CD4-positive, CD25-positive, alpha-beta regulatory T cell (primary cell): ENCODE data around the gene TRPM3. TPM values are rescaled to one million over a fixed set of nuclear protein-coding genes. Genes with fewer than 3 reads are reported as not detected.

Experiments
- ATAC-seq, 2 donors: fragments of 150-1000 bp; cut with Tn5 transposase; one replicate each; pipeline ENCODE4 v1.10.0; 2021; ENCODE audit warnings: low read depth in 2 of 2, moderate number of reproducible peaks in 2 of 2, moderate library complexity in 1 of 2
- DNase-seq, 3 donors: peaks; one replicate each; pipeline versions ENCODE4 v3.0.0 to v3.0.0-alpha.2; 2012 to 2022; ENCODE audit warnings: mixed read lengths in 1 of 3
- H3K27ac ChIP-seq: one replicate; pipeline ENCODE4 v1.7.0; 2013; ENCODE audit warnings: mild to moderate bottlenecking, low read length; ENCODE audit not compliant: insufficient read depth, poor library complexity, severe bottlenecking
- H3K27me3 ChIP-seq: one replicate; pipeline ENCODE4 v1.7.0; 2013; ENCODE audit warnings: low read length; ENCODE audit not compliant: control insufficient read depth, insufficient read depth
- H3K36me3 ChIP-seq: one replicate; pipeline ENCODE4 v1.7.0; 2013; ENCODE audit warnings: mild to moderate bottlenecking, low read length, moderate library complexity; ENCODE audit not compliant: control insufficient read depth, insufficient read depth
- H3K4me1 ChIP-seq: 2 replicates; pipeline ENCODE4 v1.7.0; 2013; ENCODE audit warnings: mild to moderate bottlenecking, low read length; ENCODE audit not compliant: insufficient read depth, control insufficient read depth, poor library complexity, severe bottlenecking
- H3K4me3 ChIP-seq: one replicate; pipeline ENCODE4 v1.7.0; 2013; ENCODE audit warnings: low read depth, mild to moderate bottlenecking, low read length, moderate library complexity
- H3K9me3 ChIP-seq, 2 experiments: 1 replicate in 1 of 2; 2 replicates in 1 of 2; pipeline ENCODE4 v1.7.0; 2013; ENCODE audit warnings: low read length in 2 of 2, mild to moderate bottlenecking in 1 of 2, moderate library complexity in 1 of 2; ENCODE audit not compliant: control insufficient read depth in 2 of 2
- H3K27ac Mint-ChIP-seq, 3 donors: one replicate each; pipeline ENCODE4 v1.8.0; 2020 to 2022; ENCODE audit warnings: mild to moderate bottlenecking in 3 of 3, mixed read lengths in 3 of 3, moderate library complexity in 2 of 3
- H3K27me3 Mint-ChIP-seq: one replicate; pipeline ENCODE4 v1.8.0; 2022; ENCODE audit warnings: mild to moderate bottlenecking, mixed read lengths
- H3K36me3 Mint-ChIP-seq: one replicate; pipeline ENCODE4 v1.8.0; 2020; ENCODE audit warnings: mixed read lengths
- H3K4me1 Mint-ChIP-seq, 4 donors: one replicate each; pipeline ENCODE4 v1.8.0; 2020 to 2022; ENCODE audit warnings: mixed read lengths in 4 of 4, mild to moderate bottlenecking in 1 of 4
- H3K4me3 Mint-ChIP-seq, 4 donors: one replicate each; pipeline ENCODE4 v1.8.0; 2020 to 2022; ENCODE audit warnings: mild to moderate bottlenecking in 4 of 4, mixed read lengths in 4 of 4, moderate library complexity in 3 of 4
- H3K9me3 Mint-ChIP-seq, 7 donors: one replicate each; pipeline ENCODE4 v1.8.0; 2020 to 2022; ENCODE audit warnings: mixed read lengths in 7 of 7, mild to moderate bottlenecking in 3 of 7, moderate library complexity in 2 of 7
- polyA plus RNA-seq, 4 donors: library from polyadenylated mRNA; unstranded; fragments of 300-500 nt; fragmentation: Illumina TruSeq; gene quantifications; one replicate each; pipeline ENCODE4 v1.2.3, GENCODE V29; 2021
- total RNA-seq: library from RNA; stranded (reverse); gene quantifications from one replicate; pipeline ENCODE4 v1.2.3, GENCODE V29; 2022

The TRPM3 gene
- total and polyA plus RNA-seq, 5 donors from 2014 or later = not detected

GRCh38 chr9:70569791-70570190, 551.6 kb downstream of the TRPM3 start:
- Mint-ChIP-seq H3K9me3 (peaks cover 0 to 2% (median 0%) of the 10 kb centered on the region in 7 donors), H3K4me1 (peaks cover 0 to 8% (median 5%) of the 10 kb centered on the region in 4 donors), H3K36me3 (no peaks in the 10 kb centered on the region), H3K27ac (peak overlapping the region in 1 of 3 donors; percentile 40), H3K27me3 (peaks cover 18% of the 10 kb centered on the region), H3K4me3 (no peak overlapping the region)
- H3K27me3 ChIP-seq = no peaks in the 10 kb centered on the region
- H3K4me3 ChIP-seq = no peak overlapping the region
- H3K27ac ChIP-seq = no peak overlapping the region
- no peaks in the 10 kb centered on the region for H3K4me1 ChIP-seq
- DNase-seq (no peak), ATAC-seq (no peak)
- H3K36me3 ChIP-seq = no peaks in the 10 kb centered on the region
- no peaks in the 10 kb centered on the region for H3K9me3 ChIP-seq

GRCh38 chr9:70569070-70569772, 552.2 kb downstream of the TRPM3 start:
- peaks cover 13% of the 10 kb centered on the region for H3K27me3 Mint-ChIP-seq
- no peak for ATAC-seq
- Histone ChIP-seq H3K27ac (no peak overlapping the region), H3K36me3 (no peaks in the 10 kb centered on the region), H3K9me3 (no peaks in the 10 kb centered on the region), H3K27me3 (no peaks in the 10 kb centered on the region), H3K4me3 (no peak overlapping the region), H3K4me1 (peaks cover 4% of the 10 kb centered on the region)
- no peak for DNase-seq
- H3K36me3 Mint-ChIP-seq = no peaks in the 10 kb centered on the region
- peaks cover 2 to 13% (median 10%) of the 10 kb centered on the region in 4 donors for H3K4me1 Mint-ChIP-seq
- no peak overlapping the region for H3K27ac Mint-ChIP-seq
- peaks cover 0 to 2% (median 0%) of the 10 kb centered on the region in 7 donors for H3K9me3 Mint-ChIP-seq
- no peak overlapping the region for H3K4me3 Mint-ChIP-seq

GRCh38 chr9:70567511-70567910, 553.9 kb downstream of the TRPM3 start:
- H3K9me3 Mint-ChIP-seq = peaks cover 0 to 2% (median 0%) of the 10 kb centered on the region in 7 donors
- H3K4me3 ChIP-seq = no peak overlapping the region
- H3K9me3 ChIP-seq = no peaks in the 10 kb centered on the region
- no peak overlapping the region for H3K27ac ChIP-seq
- DNase-seq (no peak), ATAC-seq (no peak)
- no peak overlapping the region for H3K4me3 Mint-ChIP-seq
- peaks cover 12% of the 10 kb centered on the region for H3K27me3 Mint-ChIP-seq
- H3K27ac Mint-ChIP-seq = no peak overlapping the region
- peaks cover 12 to 30% (median 25%) of the 10 kb centered on the region in 4 donors for H3K4me1 Mint-ChIP-seq
- no peaks in the 10 kb centered on the region for H3K36me3 ChIP-seq
- H3K36me3 Mint-ChIP-seq = no peaks in the 10 kb centered on the region
- no peaks in the 10 kb centered on the region for H3K27me3 ChIP-seq
- peaks cover 18% of the 10 kb centered on the region for H3K4me1 ChIP-seq

- Mint-ChIP-seq H3K27ac (no peak overlapping the region), H3K4me1 (peaks cover 12 to 34% (median 27%) of the 10 kb centered on the region in 4 donors), H3K4me3 (no peak overlapping the region), H3K36me3 (no peaks in the 10 kb centered on the region), H3K27me3 (peaks cover 8% of the 10 kb centered on the region), H3K9me3 (peaks cover 0 to 2% (median 0%) of the 10 kb centered on the region in 7 donors)
- H3K27ac ChIP-seq = no peak overlapping the region
- H3K9me3 ChIP-seq = no peaks in the 10 kb centered on the region
- no peaks in the 10 kb centered on the region for H3K27me3 ChIP-seq
- peaks cover 18% of the 10 kb centered on the region for H3K4me1 ChIP-seq
- no peak overlapping the region for H3K4me3 ChIP-seq
- DNase-seq = no peak
- ATAC-seq = no peak
- no peaks in the 10 kb centered on the region for H3K36me3 ChIP-seq
Measured at GRCh38 chr9:70566751-70567150, 554.7 kb downstream of the TRPM3 start.

DNA sequence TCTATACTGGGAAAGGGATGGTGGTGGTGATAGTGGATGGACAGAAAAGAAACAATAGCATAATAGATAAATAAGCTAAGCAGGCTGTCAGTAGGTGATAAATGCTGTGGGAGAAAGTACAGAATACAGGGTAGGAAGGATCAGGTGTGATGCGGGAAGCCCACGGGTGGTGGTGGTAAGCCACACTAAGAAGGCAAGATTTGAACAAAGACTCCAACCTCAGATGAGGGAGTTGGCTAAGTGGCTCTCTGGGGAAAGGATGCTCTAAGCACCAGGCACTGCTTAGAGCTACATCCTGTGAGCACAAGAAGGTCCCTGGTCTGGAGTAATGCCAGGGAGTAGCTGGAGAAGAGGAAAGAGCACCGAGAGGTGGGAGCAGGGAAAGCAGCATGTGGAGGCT, 555.4 kb downstream of the TRPM3 start:
- peak in 1 of 3 donors; percentile 9 for DNase-seq
- Histone ChIP-seq H3K27ac (no peak overlapping the region), H3K4me3 (no peak overlapping the region), H3K4me1 (peaks cover 18% of the 10 kb centered on the region), H3K9me3 (no peaks in the 10 kb centered on the region), H3K36me3 (no peaks in the 10 kb centered on the region), H3K27me3 (no peaks in the 10 kb centered on the region)
- Mint-ChIP-seq H3K36me3 (no peaks in the 10 kb centered on the region), H3K27ac (peak overlapping the region in 2 of 3 donors; percentile 23 to 62), H3K4me3 (no peak overlapping the region), H3K4me1 (peaks cover 12 to 38% (median 27%) of the 10 kb centered on the region in 4 donors), H3K27me3 (peaks cover 2% of the 10 kb centered on the region), H3K9me3 (peaks cover 0 to 2% (median 0%) of the 10 kb centered on the region in 7 donors)
- no peak for ATAC-seq

DNA sequence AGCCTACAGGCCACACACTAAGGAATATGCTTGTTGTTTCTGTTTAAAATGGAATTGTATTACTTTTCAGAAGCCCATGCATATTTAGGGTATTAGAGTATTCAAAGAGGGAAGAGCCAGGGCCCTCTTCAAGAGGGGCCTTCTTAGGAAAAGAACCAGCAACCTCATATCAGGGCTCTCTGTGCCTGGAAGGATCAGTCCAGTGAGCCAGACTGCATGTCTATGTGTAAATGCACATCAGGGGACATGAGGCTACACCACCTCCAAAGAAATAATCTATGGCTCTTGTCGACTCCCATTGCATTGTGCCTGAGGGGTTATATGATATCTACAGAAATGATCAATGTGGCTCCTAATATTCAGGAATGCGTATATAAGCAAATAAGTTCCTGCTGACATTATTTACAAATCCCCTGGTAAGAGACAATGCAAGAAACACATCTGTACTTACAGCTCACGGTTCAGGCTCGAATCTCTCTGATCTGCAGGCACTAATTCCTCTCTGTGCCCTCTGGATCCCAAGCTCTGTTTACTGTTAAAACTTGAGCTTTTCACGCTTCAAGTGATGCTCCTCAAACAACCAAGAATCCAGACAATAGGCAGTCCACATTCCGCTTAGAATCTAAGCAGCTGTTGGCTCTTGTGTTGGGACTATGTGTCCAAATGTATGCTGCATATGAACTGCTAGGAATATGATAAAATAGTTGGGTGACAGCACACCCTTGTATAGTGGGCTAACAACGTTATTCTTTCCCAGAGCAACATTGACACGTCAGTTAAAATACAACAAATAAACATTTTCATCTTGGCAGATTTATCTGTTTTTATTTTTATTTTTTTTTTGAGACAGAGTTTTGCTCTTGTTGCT, 556.7 kb downstream of the TRPM3 start:
- no peaks in the 10 kb centered on the region for H3K9me3 ChIP-seq
- no peaks in the 10 kb centered on the region for H3K9me3 Mint-ChIP-seq
- peak overlapping the region; percentile 51 for H3K4me3 ChIP-seq
- H3K4me3 Mint-ChIP-seq = peak overlapping the region in 3 of 4 donors; percentile 46 to 74 (median 61)
- ATAC-seq (no peak), DNase-seq (no peak)
- no peaks in the 10 kb centered on the region for H3K36me3 ChIP-seq
- H3K27me3 ChIP-seq = no peaks in the 10 kb centered on the region
- H3K4me1 Mint-ChIP-seq = peaks cover 12 to 38% (median 27%) of the 10 kb centered on the region in 4 donors
- peak overlapping the region; percentile 86 to 98 (median 93) for H3K27ac Mint-ChIP-seq
- peak overlapping the region; percentile 60 for H3K27ac ChIP-seq
- H3K4me1 ChIP-seq = peaks cover 18% of the 10 kb centered on the region
- no peaks in the 10 kb centered on the region for H3K27me3 Mint-ChIP-seq
- H3K36me3 Mint-ChIP-seq = no peaks in the 10 kb centered on the region

- no peaks in the 10 kb centered on the region for H3K36me3 Mint-ChIP-seq
- H3K27me3 Mint-ChIP-seq = no peaks in the 10 kb centered on the region
- H3K4me1 Mint-ChIP-seq = peaks cover 12 to 38% (median 27%) of the 10 kb centered on the region in 4 donors
- no peaks in the 10 kb centered on the region for H3K36me3 ChIP-seq
- H3K4me3 ChIP-seq = peak overlapping the region; percentile 51
- peak overlapping the region; percentile 46 to 77 (median 68) for H3K4me3 Mint-ChIP-seq
- H3K9me3 ChIP-seq = no peaks in the 10 kb centered on the region
- peak overlapping the region; percentile 86 to 98 (median 93) for H3K27ac Mint-ChIP-seq
- ATAC-seq = peak; percentile 90 to 94
- peak in 2 of 3 donors; percentile 67 to 89 for DNase-seq
- no peaks in the 10 kb centered on the region for H3K9me3 Mint-ChIP-seq
- H3K27ac ChIP-seq = peak overlapping the region; percentile 60
- peaks cover 18% of the 10 kb centered on the region for H3K4me1 ChIP-seq
- H3K27me3 ChIP-seq = no peaks in the 10 kb centered on the region
Measured at GRCh38 chr9:70563431-70564204, 557.8 kb downstream of the TRPM3 start.
